SK-N-SH treated with all-trans-retinoic acid at 6 μM for 48 hours (cell line): Measurements from ENCODE around the gene AXIN2.

ENCODE experiments used
- ATAC-seq: fragments of 200-7000 bp; cut with Tn5 transposase; 3 replicates; pipeline ENCODE4 v1.9.1; 2020; ENCODE audit warnings: mild to moderate bottlenecking, moderate library complexity
- ARNTL ChIP-seq: fragments of 450-650 bp; formaldehyde crosslinking; IDR thresholded peaks from 2 replicates; pipeline ENCODE4 v1.5.0; 2020; ENCODE audit warnings: low read depth, mild to moderate bottlenecking, moderate library complexity, borderline replicate concordance
- CREB5 ChIP-seq: fragments of 250-450 bp; sonication (Bioruptor Pico); IDR thresholded peaks from 2 replicates; pipeline ENCODE4 v1.5.1; 2020; ENCODE audit warnings: low read depth, mild to moderate bottlenecking, moderate library complexity
- CSRNP3 ChIP-seq: fragments of 250-450 bp; sonication (Bioruptor Pico); IDR thresholded peaks from 2 replicates; pipeline ENCODE4 v1.5.1; 2021; ENCODE audit warnings: mild to moderate bottlenecking, moderate library complexity
- ESRRG ChIP-seq: fragments of 250-450 bp; sonication (Bioruptor Pico); IDR thresholded peaks from 2 replicates; pipeline ENCODE4 v1.6.1; 2021; ENCODE audit warnings: mild to moderate bottlenecking
- ISL1 ChIP-seq: fragments of 250-450 bp; sonication (Bioruptor Pico); IDR thresholded peaks from 2 replicates; pipeline ENCODE4 v2.1.2; 2022; ENCODE audit warnings: mild to moderate bottlenecking, moderate library complexity
- OSR1 ChIP-seq: fragments of 250-450 bp; sonication (Bioruptor Pico); IDR thresholded peaks from 2 replicates; pipeline ENCODE4 v1.8.0; 2022; ENCODE audit warnings: moderate library complexity, mild to moderate bottlenecking, inconsistent platforms
- PATZ1 ChIP-seq: fragments of 250-450 bp; sonication (Bioruptor Pico); IDR thresholded peaks from 2 replicates; pipeline ENCODE4 v1.8.0; 2020; ENCODE audit warnings: mild to moderate bottlenecking, moderate library complexity, borderline replicate concordance
- POU6F1 ChIP-seq: fragments of 250-450 bp; sonication (Bioruptor Pico); IDR thresholded peaks from 2 replicates; pipeline ENCODE4 v1.8.0; 2021; ENCODE audit warnings: low read depth, mild to moderate bottlenecking, moderate library complexity, borderline replicate concordance
- PPARA ChIP-seq: fragments of 250-450 bp; sonication (Bioruptor Pico); IDR thresholded peaks from 2 replicates; pipeline ENCODE4 v1.5.0; 2020; ENCODE audit warnings: mild to moderate bottlenecking, borderline replicate concordance
- RARB ChIP-seq: fragments of 250-450 bp; sonication (Bioruptor Pico); IDR thresholded peaks from 2 replicates; pipeline ENCODE4 v1.8.0; 2021; ENCODE audit warnings: mild to moderate bottlenecking, moderate library complexity
- SNAI2 ChIP-seq: fragments of 250-450 bp; sonication (Bioruptor Pico); IDR thresholded peaks from 2 replicates; pipeline ENCODE4 v1.5.0; 2020; ENCODE audit warnings: mild to moderate bottlenecking, moderate library complexity
- TCF4 ChIP-seq: fragments of 250-450 bp; sonication (Bioruptor Pico); IDR thresholded peaks from 2 replicates; pipeline ENCODE4 v1.8.0; 2021; ENCODE audit warnings: mild to moderate bottlenecking, moderate library complexity, borderline replicate concordance
- TOX ChIP-seq: fragments of 250-450 bp; sonication (Bioruptor Pico); IDR thresholded peaks from 2 replicates; pipeline ENCODE4 v1.8.0; 2021; ENCODE audit warnings: mild to moderate bottlenecking, moderate library complexity, borderline replicate concordance
- TSHZ2 ChIP-seq: fragments of 250-450 bp; sonication (Bioruptor Pico); IDR thresholded peaks from 2 replicates; pipeline ENCODE4 v1.5.0; 2020; ENCODE audit warnings: mild to moderate bottlenecking, moderate library complexity
- ZFP3 ChIP-seq: fragments of 250-450 bp; sonication (Bioruptor Pico); IDR thresholded peaks from 2 replicates; pipeline ENCODE4 v1.5.0; 2020; ENCODE audit warnings: mild to moderate bottlenecking, moderate library complexity
- ZFP30 ChIP-seq: fragments of 450-650 bp; formaldehyde crosslinking; IDR thresholded peaks from 2 replicates; pipeline ENCODE4 v1.5.0; 2022; ENCODE audit warnings: mild to moderate bottlenecking, moderate library complexity
- ZNF565 ChIP-seq: fragments of 450-650 bp; formaldehyde crosslinking; conservative IDR thresholded peaks from 2 replicates; pipeline ENCODE4 v1.5.0; 2020; ENCODE audit warnings: low read depth, mild to moderate bottlenecking, moderate library complexity
- ZNF70 ChIP-seq: fragments of 450-650 bp; formaldehyde crosslinking; IDR thresholded peaks from 2 replicates; pipeline ENCODE4 v1.5.0; 2020; ENCODE audit warnings: mild to moderate bottlenecking, moderate library complexity
- ZNF8 ChIP-seq: fragments of 450-650 bp; formaldehyde crosslinking; IDR thresholded peaks from 2 replicates; pipeline ENCODE4 v1.5.0; 2020; ENCODE audit warnings: mild to moderate bottlenecking, moderate library complexity

The AXIN2 gene

GRCh38 chr17:65551267-65552040 is 10.0 kb downstream of the AXIN2 start:
- no peak for ATAC-seq
- no peak for TF ChIP-seq ESRRG
- TF ChIP-seq TOX: no peak
- TF ChIP-seq SNAI2 (CRISPR knock-in tag): no peak
- TF ChIP-seq TCF4: no peak
- TF ChIP-seq ZNF565 (CRISPR knock-in tag): no peak
- no peak for TF ChIP-seq ZFP30 (CRISPR knock-in tag)
- TF ChIP-seq ZFP3 (CRISPR knock-in tag): no peak
- no peak for TF ChIP-seq POU6F1
- TF ChIP-seq PATZ1 (CRISPR knock-in tag): no peak
- no peak for TF ChIP-seq ARNTL (CRISPR knock-in tag)
- TF ChIP-seq TSHZ2 (CRISPR knock-in tag): no peak
- TF ChIP-seq OSR1 (CRISPR knock-in tag): no peak

GRCh38 chr17:65550758-65551157 is 10.7 kb downstream of the AXIN2 start:
- ATAC-seq: no peak
- TF ChIP-seq ZNF565 (CRISPR knock-in tag): no peak
- no peak for TF ChIP-seq RARB (CRISPR knock-in tag)
- TF ChIP-seq CREB5 (CRISPR knock-in tag): no peak
- no peak for TF ChIP-seq POU6F1
- no peak for TF ChIP-seq ZNF8 (CRISPR knock-in tag)
- TF ChIP-seq ISL1 (CRISPR knock-in tag): no peak
- TF ChIP-seq ZNF70 (CRISPR knock-in tag): no peak
- no peak for TF ChIP-seq SNAI2 (CRISPR knock-in tag)
- no peak for TF ChIP-seq CSRNP3 (CRISPR knock-in tag)
- no peak for TF ChIP-seq ARNTL (CRISPR knock-in tag)
- no peak for TF ChIP-seq ZFP3 (CRISPR knock-in tag)
- no peak for TF ChIP-seq OSR1 (CRISPR knock-in tag)
- no peak for TF ChIP-seq PPARA (CRISPR knock-in tag)
